Stimulated activated CD8-positive, alpha-beta memory T cell treated with anti-CD3 and anti-CD28 coated beads, Interleukin-2, amount 100 ng/mL, for 1 hour (primary cell): ENCODE data around the gene ZBTB47.

Experiments
- DNase-seq, 2 donors: peaks; one replicate each; pipeline ENCODE4 v3.0.0-alpha.2; 2020; ENCODE audit warnings: low read depth in 2 of 2

ZBTB47 gene

DNA sequence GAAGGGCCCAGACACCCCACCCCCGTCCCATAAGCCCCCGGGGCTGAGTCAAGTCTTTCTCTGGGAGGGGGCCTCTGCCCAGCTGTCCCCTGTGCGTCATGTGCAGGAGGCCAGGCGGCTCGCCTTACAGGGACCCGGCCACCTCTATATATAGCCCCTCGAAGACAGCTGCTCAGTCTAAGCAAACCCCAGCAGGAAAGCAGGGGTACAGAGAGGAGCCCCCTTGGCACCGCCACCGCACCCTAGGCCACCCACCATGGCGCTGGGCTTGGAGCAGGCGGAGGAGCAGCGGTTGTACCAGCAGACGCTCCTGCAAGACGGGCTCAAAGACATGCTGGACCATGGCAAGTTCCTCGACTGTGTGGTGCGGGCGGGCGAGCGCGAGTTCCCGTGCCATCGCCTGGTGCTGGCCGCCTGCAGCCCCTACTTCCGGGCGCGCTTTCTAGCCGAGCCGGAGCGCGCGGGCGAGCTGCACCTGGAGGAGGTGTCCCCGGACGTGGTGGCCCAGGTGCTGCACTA is 31.9 kb downstream of the ZBTB47 start, which contains the start of gene KLHL40:
Gene KLHL40, plus strand, starts transcription at position 175 of the 519 bp plus-strand sequence. Its CDS starts 82 bp downstream, at position 257.
- DNase-seq = no peak

DNA sequence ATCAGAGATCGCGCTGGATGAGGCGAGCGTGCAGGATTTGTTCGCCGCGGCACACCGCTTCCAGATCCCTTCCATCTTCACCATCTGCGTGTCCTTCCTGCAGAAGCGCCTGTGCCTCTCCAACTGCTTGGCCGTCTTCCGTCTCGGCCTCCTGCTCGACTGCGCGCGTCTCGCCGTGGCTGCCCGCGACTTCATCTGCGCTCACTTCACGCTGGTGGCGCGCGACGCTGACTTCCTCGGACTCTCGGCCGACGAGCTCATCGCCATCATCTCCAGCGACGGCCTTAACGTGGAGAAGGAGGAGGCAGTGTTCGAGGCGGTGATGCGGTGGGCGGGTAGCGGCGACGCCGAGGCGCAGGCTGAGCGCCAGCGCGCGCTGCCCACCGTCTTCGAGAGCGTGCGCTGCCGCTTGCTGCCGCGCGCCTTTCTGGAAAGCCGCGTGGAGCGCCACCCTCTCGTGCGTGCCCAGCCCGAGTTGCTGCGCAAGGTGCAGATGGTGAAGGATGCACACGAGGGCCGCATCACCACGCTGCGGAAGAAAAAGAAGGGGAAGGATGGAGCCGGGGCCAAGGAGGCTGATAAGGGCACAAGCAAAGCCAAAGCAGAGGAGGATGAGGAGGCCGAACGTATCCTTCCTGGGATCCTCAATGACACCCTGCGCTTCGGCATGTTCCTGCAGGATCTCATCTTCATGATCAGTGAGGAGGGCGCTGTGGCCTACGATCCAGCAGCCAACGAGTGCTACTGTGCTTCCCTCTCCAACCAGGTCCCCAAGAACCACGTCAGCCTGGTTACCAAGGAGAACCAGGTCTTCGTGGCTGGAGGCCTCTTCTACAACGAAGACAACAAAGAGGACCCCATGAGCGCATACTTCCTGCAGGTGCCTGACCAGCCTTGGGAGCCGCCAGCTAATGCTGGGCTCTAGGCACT is 32.7 kb downstream of the ZBTB47 start:
- DNase-seq = no peak

DNA sequence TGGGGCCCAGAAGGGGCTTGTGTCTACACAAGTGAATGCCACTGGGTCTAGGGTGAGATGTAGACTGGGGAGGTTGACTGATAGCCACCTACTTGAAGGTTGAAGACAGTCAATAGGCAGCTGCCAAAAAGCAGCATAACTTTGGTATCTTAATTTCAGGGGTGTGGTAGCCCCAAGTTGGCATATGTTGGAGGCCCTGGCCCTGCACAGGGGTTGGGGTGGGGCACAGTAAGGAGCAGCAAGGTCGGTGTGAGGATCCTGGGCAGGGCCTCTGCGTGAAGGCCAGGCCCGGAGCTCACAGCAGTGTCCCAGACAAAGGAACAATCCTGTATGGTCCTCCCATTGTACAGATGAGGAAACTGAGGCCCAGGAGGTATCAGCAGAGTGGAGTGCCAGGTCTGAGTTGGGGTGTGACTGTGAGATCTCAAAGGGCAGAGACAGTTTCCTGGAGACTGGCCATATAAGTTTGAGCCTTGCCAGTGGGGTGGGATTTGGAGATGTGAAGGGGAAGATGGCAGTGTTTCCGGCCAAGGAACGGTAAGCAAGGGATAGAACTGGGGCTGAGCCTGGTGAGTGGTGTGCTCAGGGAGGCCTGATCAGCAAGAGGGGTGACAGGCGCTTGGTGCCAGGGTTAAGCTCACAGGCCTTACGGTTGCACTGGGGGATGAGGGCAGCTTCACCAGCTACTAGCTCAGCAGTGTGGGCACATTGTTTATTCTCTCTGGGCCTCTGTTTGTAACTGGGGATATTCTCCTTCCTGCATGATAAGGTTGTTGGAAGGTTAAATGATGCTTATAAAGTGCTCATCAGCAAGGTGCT is 33.5 kb downstream of the ZBTB47 start:
- no peak for DNase-seq

DNA sequence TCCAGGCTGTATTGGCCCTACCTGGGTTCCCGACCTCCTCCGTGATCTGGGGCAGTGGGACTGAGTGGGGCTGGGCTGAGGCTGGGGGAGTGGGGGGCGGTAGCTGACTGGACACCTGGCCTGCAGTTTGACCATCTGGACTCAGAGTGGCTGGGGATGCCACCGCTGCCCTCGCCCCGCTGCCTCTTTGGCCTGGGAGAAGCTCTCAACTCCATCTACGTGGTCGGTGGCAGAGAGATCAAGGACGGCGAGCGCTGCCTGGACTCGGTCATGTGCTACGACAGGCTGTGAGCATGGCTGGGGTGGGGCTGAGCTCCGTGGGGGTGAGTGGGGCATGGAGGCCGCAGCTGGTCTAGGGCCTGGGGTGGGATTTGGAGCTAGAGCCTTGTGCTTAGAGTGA is 34.5 kb downstream of the ZBTB47 start:
- DNase-seq = no peak

DNA sequence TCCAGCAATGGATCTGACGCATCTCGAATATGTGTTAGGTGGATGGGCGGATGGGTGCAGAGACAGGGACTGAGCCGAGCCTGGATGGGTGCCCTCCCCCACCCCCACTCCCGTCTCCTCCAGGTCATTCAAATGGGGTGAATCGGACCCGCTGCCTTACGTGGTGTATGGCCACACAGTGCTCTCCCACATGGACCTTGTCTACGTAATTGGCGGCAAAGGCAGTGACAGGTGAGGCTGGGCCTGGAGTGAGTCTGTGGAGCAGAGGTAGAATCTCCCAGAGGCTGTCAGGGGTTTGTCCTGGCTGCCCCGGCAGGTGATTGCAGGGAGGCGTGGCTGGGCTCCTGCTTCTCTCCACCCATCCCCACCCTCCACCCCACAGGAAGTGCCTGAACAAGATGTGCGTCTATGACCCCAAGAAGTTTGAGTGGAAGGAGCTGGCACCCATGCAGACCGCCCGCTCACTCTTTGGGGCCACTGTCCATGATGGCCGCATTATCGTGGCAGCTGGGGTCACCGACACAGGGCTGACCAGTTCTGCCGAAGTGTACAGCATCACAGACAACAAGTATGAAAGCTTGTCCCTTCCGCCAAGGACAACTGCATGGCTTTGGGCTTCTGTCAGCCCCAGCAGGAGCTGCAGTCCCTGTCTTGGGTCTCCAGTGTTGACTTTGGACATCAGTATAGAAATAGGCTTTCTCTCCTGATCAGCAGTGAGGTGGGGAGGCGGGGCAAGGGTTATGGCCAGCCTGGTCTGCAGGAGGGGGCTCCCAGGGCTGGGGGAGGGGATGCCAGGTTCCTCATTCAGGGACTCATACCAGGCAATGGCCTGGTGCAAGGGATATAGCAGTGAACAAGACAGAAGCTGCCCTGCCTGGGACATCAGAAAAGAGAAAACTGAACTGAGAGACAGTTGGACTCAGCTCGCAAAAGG is 35.3 kb downstream of the ZBTB47 start:
- no peak for DNase-seq

DNA sequence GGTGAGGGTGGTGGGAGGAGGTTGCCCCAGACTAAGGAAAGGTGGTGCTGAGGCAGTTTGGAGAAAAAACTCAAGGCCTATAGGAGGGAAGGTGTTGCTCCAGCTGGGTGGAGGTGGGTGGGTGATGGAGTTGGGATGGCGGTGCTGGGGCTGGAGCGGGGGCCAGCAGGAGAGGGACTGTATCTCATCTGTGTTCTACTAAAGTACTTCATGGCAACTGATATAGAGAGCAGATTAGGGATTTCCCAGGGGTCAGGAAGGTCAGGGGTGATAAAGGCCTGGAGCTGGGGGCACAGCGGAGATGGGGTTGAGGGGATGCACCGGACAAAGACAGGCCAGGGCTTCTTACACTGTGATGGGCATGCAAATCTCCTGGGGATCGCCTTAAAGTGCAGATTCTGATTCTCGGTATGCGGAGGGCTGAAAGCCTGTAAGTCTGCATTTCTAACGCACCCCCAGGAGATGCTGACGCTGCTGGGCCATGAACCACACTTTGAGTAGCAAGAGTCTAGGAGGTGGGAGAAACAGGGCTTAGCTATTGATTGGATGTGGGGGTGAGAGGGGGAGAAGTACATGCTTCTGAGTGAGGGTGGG is 36.0 kb downstream of the ZBTB47 start:
- DNase-seq = no peak

DNA sequence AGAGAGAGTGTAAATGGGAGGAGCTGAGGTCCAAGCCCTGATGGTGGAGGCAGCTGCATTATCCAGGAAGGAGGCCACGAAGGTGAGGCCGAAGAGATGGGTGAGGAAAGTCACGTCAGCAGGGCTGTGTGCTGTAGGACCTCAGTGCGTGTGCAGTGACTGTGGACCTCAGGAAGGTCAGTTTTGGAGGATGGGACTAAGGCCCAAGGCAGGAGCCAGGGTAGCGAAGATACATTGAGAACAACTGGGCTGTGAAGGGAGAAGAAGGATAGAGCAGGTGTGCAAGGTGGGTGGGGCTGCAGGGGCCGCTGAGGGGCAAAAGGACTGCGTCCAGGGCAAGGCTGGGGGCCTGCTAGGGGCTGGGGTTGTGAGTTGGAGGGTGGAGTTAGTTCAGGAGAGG is 36.7 kb downstream of the ZBTB47 start:
- no peak for DNase-seq

DNA sequence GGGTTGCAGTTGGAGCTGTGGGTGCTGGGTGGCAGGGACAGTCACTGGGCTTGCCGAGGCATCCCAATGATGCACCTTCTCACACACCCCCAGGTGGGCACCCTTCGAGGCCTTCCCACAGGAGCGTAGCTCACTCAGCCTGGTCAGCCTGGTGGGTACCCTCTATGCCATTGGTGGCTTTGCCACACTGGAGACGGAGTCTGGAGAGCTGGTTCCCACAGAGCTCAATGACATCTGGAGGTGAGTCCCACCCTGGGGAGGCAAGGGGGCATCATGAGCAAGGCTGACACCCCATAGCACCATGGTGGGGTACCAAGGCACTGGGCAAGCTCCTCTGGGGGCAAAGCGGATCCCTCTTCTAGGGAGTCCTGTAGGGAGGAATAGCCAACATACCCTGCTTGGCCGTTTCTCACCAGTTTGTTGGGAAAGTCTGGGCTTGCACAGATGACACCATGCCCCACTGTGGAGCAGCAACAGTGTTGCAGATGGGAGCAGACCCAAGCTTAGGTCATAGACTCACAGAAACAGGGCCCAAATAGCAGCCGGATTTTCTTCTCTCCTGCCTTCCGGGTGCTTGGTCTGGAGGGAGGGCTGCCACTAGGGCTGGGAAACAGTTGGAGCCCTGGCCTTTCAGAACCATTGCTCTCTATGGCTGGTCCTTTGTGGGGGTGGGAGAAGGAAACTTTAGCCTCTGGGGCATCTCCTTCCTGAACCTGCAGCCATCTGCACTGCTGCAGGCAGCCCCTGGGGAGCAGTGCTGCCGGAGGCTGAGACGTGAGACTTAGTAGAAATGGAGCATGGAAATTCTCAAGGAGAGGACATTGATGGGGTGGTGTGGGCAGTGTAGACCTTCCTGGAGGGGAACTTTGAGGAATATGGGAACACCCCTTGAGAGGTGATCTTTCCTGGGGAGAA is 37.5 kb downstream of the ZBTB47 start:
- DNase-seq = no peak

DNA sequence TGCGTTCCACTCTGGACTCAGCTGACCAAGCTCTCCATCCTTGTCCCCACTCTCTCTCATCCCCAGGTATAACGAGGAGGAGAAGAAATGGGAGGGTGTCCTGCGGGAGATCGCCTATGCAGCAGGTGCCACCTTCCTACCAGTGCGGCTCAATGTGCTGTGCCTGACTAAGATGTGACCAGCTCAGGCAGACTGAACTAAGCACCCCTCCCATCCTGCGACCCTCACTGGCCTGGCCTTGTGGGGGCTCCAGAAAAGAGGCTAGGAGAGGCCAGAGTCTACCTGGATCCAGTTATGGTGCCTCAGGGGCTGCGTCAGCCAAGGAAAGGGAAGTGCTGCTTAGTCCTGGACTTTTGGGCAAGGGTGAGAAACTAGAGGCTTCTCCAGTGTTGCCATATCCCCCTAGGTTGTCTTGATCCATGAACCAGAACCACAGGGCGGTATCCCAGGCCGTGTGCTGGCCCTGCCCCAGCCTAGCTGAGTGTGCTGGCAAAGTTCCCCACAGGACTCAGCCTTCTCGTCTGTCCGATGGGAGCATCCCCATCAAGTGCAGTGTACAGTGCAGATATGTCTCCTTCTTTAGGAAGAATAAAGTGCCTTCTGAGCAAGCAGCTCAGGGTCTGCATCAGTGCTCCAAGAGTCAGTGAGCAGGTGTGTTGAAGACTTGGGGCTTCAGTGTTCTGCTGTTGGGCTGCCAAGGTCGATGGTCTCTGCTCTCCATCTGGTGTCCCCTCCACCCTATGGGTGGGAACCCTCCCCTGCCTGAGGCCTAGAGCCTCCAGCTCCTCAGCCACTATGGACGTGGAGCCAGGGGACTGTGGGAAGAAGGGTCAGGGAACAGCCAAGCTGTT is 38.5 kb downstream of the ZBTB47 start:
- DNase-seq = no peak

DNA sequence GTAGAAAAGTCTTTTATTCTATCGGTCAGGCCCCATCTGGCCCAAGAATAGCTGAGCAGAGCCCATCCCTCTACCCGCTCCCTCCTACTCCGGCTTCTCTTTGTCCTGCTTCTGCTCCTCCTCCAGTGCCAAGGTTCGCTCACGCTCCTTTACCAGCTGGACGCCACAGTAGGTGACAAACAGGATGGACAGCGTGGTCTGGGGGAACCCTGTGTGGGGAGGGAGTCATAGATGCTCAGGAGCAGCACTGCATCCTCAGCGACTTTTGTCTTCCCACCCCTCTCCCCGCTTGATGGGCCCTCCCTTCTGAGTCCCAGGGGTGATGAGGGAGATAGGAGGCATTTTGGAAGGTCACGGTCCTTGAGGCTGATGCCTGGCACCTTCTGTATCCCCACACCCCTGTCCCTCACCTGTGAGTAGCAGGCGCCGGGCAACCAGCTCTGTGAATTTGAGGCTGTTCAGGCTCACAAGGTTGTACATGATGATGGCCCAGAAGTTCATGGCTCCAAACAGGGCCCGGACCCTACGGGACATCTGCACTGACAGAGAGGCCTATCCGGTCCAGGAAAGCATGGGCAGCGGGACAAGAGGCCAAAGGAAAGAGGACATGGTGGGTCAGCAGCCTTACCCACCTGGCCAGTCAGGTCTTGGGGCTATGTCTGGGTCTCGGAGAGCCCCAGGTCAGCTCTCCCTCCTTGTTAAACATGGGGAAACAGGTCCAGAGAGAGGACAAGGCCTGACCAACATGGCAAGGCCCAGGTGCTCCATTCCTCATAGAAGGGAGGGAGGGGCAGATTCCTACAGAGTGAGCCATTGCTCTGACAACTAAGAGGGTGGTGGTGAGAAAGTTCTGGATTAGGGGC is 39.4 kb downstream of the ZBTB47 start:
- no peak for DNase-seq

DNA sequence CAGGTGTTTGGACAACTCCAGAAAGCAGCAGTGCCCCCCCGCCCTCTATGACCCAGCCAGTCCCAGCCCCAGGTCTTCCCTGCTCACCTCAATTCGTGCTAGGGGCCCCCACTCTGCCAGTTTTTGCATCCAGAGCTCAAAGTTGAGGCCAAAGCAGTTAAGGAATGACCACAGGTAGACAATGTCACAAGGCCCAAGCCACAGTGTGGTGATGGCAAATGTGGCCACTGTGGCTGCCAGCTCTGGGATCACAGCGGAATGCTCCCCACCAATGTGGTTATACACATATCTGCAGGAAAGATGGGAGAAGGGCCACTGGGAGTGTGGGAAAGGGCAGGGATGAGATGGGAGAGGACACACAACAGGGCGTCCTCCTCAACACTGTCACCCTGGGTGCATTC is 40.0 kb downstream of the ZBTB47 start:
- no peak for DNase-seq

DNA sequence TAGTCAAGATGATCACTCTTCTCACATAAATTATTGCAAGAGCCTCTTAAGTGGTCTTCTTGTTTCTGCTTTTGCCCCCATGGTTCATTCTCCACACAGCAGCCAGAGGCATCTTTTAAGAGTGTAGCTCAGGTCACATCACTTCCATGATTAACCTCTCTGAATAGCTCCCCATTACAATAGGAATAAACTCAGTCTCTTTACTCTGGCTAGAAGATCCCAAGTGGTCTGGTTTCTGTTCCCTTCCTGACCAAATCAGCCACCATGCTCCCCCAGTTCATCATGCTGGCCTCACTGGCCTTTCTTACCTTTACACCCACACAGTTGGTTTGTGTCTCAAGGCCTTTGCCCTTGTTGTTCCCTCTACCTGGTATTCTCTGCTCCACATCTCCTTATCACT is 40.9 kb downstream of the ZBTB47 start:
- no peak for DNase-seq

DNA sequence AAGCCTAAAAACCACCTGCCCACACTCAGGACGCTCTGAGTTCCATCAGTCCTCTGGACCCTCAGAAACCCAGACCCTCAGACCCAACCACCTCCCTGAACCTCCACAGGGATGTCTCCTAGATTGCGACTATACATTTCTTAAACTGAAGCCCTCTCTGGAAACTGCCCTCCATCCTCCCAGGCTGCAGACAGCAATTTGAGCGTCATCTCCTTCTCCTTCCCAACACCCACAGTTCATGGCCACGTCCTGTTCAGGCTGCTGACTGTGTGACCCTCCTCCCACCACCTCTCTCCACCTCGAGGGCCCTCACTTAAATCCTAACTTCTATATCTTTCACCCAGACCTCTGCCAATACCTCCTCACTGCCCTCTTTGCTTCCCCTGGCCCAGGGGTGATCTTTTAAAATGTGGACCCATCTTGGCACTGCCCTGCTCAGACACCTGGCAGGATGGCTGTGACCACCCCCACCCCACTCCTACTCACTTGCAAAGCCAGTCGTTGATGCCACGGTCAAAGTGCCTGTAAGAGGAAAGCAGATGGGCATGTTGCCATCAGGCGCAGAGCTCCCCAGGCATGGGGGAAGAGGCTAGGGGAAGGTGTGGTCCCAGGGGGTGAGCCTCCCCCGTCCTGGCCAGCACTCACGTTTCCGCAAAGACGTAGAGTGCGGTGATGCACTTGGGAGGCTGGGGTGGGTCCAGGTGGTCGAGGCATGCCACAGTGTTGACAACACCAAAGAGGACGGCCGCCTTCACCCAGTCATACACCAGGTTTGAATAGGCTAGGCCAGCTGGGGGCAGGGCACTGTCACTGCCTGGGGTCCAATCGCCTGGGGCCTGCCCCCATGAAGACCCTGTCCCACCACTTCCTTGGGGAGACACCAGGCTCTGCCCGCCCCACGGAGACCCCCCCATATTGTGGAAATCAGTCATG is 43.1 kb downstream of the ZBTB47 start:
- no peak for DNase-seq

DNA sequence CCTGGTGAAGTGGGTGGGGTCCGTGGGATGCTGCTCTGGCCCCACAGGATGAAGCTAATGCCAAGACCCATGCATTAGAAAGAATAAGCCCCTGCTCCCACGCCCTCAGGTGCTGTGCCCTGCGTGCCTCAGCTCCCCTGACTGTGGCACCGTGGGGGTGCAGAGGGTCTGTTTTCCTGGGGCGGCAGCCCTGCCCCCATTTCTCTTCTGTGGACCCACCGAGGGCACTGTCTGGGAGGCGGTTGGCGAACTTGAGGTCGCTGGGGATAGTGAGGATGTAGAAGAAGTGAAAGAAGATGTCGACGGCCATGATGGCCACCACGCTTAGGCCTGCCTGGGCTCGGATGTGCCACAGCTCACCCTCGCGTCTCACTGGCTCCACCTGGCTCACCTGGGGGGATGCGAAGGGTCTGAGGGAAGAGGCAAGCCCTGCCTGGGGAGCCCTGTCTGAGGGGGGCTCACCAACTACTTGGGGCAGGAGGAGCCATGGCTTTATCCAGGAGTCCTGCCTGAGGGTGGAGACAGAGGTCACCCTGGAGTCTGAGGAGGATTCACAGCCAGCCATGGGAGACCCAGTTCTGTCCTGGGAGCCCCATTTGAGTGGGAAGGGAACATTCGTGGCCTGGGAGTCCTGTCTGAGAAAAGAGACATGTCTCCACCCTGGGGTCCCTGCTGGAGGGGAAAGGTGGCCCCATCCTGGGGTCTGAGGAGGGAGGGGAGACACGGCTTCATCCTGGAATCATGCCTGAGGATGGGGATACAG is 44.0 kb downstream of the ZBTB47 start:
- DNase-seq = no peak

DNA sequence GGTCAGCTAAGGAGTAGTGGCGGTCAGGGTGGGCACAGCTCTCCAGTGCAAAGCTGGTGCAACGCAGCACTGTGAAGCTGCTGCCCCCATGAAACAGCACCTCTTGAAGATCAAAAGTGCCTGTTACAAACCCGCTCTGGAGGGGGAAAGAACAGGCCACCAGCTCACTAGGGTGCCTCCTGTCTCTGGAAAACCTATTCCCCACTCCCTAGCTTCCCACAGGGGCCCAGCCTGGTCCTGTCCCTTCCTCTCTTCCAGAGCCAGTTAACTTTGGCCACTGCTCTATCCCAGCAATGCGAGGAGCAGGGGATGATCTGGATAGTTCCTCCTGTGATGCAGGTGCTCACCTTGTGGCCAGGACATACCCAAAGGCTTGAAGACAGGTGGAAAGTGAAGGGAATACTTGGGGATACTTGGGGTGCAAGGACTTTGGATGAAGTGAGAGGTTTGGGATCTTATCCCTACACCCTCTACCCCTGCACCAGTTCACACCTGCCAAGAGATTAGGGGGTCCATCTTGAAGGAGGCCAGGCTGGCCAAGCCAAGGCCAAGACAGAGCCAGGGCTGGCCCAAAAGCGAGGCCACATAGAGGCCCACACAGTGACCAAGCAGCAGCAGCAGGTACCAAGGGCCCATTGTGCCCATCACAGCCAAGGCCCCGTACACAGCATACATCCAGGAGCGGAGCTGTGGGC is 44.9 kb downstream of the ZBTB47 start:
- no peak for DNase-seq

DNA sequence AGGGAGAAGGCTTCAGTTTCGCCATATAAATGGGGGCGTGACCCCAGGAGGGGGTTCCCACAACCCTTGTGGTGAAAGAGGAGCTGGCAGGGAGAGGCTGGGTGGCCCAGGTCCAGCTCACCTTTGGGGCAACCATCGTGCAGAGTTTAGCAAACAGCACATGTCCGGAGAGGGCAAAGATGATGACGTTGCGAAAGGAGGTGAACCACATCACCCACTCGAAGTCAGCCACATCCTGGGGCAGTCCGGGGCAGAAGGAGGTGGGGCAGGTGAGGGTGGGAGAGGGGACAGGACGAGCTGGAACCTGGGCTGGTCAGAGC is 45.4 kb downstream of the ZBTB47 start:
- no peak for DNase-seq
